H1 (cell line): ENCODE data around the gene CAMTA1.

ENCODE experiments used
- CEBPB ChIP-seq: IDR thresholded peaks from 2 replicates; pipeline ENCODE4 v1.6.1; 2012; ENCODE audit warnings: low read depth, low read length
- EZH2 ChIP-seq: fragments of 200-600 bp; sonication (generic); IDR thresholded peaks from 2 replicates; pipeline ENCODE4 v1.7.1; 2012; ENCODE audit warnings: low read depth, mild to moderate bottlenecking, moderate library complexity, low read length, inconsistent platforms; ENCODE audit not compliant: severe bottlenecking
- HDAC6 ChIP-seq: IDR thresholded peaks from one replicate; pipeline ENCODE4 v1.7.1; 2012; ENCODE audit warnings: low read depth, mild to moderate bottlenecking, inconsistent platforms, low read length, moderate library complexity
- PHF8 ChIP-seq: fragments of 200-600 bp; sonication (generic); conservative IDR thresholded peaks from 2 replicates; pipeline ENCODE4 v1.7.1; 2012; ENCODE audit warnings: low read depth, mild to moderate bottlenecking, inconsistent platforms, low read length, moderate library complexity
- RXRA ChIP-seq: IDR thresholded peaks from 2 replicates; pipeline ENCODE4 v1.6.1; 2011; ENCODE audit warnings: low read depth, mild to moderate bottlenecking, low read length, moderate library complexity; ENCODE audit not compliant: insufficient read depth
- SIX5 ChIP-seq: IDR thresholded peaks from 2 replicates; pipeline ENCODE4 v1.6.1; 2011; ENCODE audit warnings: mild to moderate bottlenecking, low read depth, low read length
- TF ChIP-seq, protein P1 (sequence below), 3 experiments: IDR thresholded peaks; 1 replicate in 2 of 3; 2 replicates in 1 of 3; pipeline versions ENCODE4 v1.5.1 to v1.6.1; 2011; ENCODE audit warnings: low read length in 3 of 3, mild to moderate bottlenecking in 3 of 3, inconsistent platforms in 2 of 3, low read depth in 1 of 3, moderate library complexity in 1 of 3; ENCODE audit not compliant: insufficient read depth in 1 of 3; ENCODE audit errors: control extremely low read depth in 1 of 3
- TF ChIP-seq, protein P2 (sequence below): IDR thresholded peaks from 2 replicates; pipeline ENCODE4 v1.6.1; 2012; ENCODE audit warnings: inconsistent platforms

DNA sequence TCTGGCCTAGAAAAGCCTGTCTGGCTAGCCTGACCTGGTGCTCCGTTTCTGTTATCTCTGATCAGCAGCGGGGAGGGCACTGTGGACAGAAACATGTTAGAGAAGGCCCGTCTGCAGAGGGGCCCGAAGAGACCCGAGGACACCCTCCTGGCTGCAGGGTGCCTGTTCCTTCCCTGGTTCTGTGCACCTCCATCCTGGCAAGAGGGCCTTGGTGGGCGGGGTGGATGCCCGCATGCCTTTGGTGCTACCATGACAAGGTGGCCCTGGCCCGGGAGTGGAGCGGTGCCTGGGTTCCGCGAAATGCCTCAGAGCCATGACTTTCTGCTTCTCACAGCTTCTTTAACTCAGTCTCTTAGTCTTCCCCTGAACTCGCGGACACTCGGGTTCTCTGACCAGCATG, 233.6 kb downstream of the CAMTA1 start:
- TF ChIP-seq PHF8 (no peak), RXRA (no peak), SIX5 (no peak), HDAC6 (no peak), CEBPB (no peak), EZH2 (no peak)
- TF ChIP-seq, protein P1, sequence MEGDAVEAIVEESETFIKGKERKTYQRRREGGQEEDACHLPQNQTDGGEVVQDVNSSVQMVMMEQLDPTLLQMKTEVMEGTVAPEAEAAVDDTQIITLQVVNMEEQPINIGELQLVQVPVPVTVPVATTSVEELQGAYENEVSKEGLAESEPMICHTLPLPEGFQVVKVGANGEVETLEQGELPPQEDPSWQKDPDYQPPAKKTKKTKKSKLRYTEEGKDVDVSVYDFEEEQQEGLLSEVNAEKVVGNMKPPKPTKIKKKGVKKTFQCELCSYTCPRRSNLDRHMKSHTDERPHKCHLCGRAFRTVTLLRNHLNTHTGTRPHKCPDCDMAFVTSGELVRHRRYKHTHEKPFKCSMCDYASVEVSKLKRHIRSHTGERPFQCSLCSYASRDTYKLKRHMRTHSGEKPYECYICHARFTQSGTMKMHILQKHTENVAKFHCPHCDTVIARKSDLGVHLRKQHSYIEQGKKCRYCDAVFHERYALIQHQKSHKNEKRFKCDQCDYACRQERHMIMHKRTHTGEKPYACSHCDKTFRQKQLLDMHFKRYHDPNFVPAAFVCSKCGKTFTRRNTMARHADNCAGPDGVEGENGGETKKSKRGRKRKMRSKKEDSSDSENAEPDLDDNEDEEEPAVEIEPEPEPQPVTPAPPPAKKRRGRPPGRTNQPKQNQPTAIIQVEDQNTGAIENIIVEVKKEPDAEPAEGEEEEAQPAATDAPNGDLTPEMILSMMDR (IDR thresholded peaks at IDR 0.05; ENCODE audit: control extremely low read depth in 1 of 3, insufficient read depth in 1 of 3, low read depth in 1 of 3, low read length in 3 of 3), result no peak
- TF ChIP-seq, protein P2, sequence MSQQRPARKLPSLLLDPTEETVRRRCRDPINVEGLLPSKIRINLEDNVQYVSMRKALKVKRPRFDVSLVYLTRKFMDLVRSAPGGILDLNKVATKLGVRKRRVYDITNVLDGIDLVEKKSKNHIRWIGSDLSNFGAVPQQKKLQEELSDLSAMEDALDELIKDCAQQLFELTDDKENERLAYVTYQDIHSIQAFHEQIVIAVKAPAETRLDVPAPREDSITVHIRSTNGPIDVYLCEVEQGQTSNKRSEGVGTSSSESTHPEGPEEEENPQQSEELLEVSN, result no peak
